GM12878 (cell line): Measurements from ENCODE around the gene SPCS1. TPM values are rescaled to one million over a fixed set of nuclear protein-coding genes. Genes with fewer than 3 reads are reported as not detected.

Experiments used
- ATAC-seq: fragments of 200-7000 bp; cut with Tn5 transposase; 3 replicates; pipeline ENCODE4 v1.9.1; 2020; ENCODE audit warnings: mild to moderate bottlenecking, moderate library complexity
- Bru-seq: library from RNA; stranded (reverse); fragments of 400-500 nt; gene quantifications from one replicate; lab custom pipeline; 2021; lab: Mats Ljungman, UMichigan
- BruChase-seq, 2 experiments: library from RNA; stranded (reverse); fragments of 400-500 nt; gene quantifications; one replicate each; lab custom pipeline; 2021; lab: Mats Ljungman, UMichigan
- BruUV-seq: library from RNA; stranded (reverse); fragments of 400-500 nt; replicated peaks from 2 replicates; lab custom pipeline; 2021; lab: Mats Ljungman, UMichigan
- CTCF ChIA-PET: fragments of 300-600 bp; sonication (Branson Sonifier 250); formaldehyde crosslinking; extraction: SDS; loops from one replicate; lab custom pipeline; 2021; ENCODE audit warnings: inconsistent platforms; lab: Yijun Ruan, JAX
- POLR2A ChIA-PET: fragments of 350-600 bp; formaldehyde crosslinking; extraction: SDS; loops from one replicate; lab custom pipeline; 2021; ENCODE audit warnings: inconsistent platforms; lab: Charles Lee
- RAD21 ChIA-PET: fragments of 300-600 bp; sonication (Branson Sonifier 250); formaldehyde crosslinking; loops from one replicate; lab custom pipeline; 2023; ENCODE audit warnings: antibody characterized with exemption; ENCODE audit not compliant: unreplicated experiment; lab: Charles Lee
- SMC1A ChIA-PET: fragments of 300-600 bp; sonication (Branson Sonifier 250); formaldehyde crosslinking; loops from one replicate; lab custom pipeline; 2023; ENCODE audit not compliant: unreplicated experiment, uncharacterized antibody; lab: Charles Lee
- DNase-seq: peaks from one replicate; pipeline ENCODE4 v3.0.0-alpha.2; 2011; ENCODE audit warnings: low read depth, low spot score
- FAIRE-seq: peaks from 3 replicates; lab custom pipeline; 2011; peaks lifted over from hg19 to GRCh38; lab: Jason Lieb, UNC
- H2AFZ ChIP-seq: 2 replicates; pipeline ENCODE4 v1.6.0; 2011; ENCODE audit warnings: low read depth, low read length, control low read depth; ENCODE audit not compliant: control insufficient read depth
- H3K27ac ChIP-seq: 2 replicates; pipeline ENCODE4 v1.5.1; 2011; ENCODE audit warnings: control low read depth; ENCODE audit not compliant: control insufficient read depth, insufficient read depth
- H3K27me3 ChIP-seq, 2 experiments: replicated peaks in 1 of 2; 2 replicates each; pipeline versions ENCODE4 v1.6.0 to v1.6.1; 2011; ENCODE audit warnings: low read length in 1 of 2; ENCODE audit not compliant: control insufficient read depth in 2 of 2, insufficient read depth in 2 of 2
- H3K36me3 ChIP-seq, 2 experiments: 2 replicates each; pipeline ENCODE4 v1.5.1; 2011; ENCODE audit warnings: low read length in 1 of 2; ENCODE audit not compliant: control insufficient read depth in 2 of 2, insufficient read depth in 2 of 2
- H3K4me1 ChIP-seq: 2 replicates; pipeline ENCODE4 v1.6.1; 2011; ENCODE audit warnings: mild to moderate bottlenecking, low read length, moderate library complexity, mixed read lengths; ENCODE audit not compliant: control insufficient read depth, insufficient read depth
- H3K4me2 ChIP-seq: 2 replicates; pipeline ENCODE4 v1.6.0; 2011; ENCODE audit warnings: control low read depth; ENCODE audit not compliant: control insufficient read depth, insufficient read depth
- H3K4me3 ChIP-seq: fragments of 200-600 bp; sonication (generic); 2 replicates; pipeline ENCODE4 v1.5.1; 2016
- H3K79me2 ChIP-seq: 2 replicates; pipeline ENCODE4 v1.6.0; 2011; ENCODE audit warnings: low read length; ENCODE audit not compliant: control insufficient read depth, insufficient read depth
- H3K9ac ChIP-seq: 2 replicates; pipeline ENCODE4 v1.8.0; 2011; ENCODE audit warnings: low read length, control low read depth, mixed read lengths; ENCODE audit not compliant: control insufficient read depth, insufficient read depth
- H3K9me3 ChIP-seq: replicated peaks from 3 replicates; pipeline ENCODE4 v1.5.1; 2011; ENCODE audit warnings: mild to moderate bottlenecking, low read length; ENCODE audit not compliant: control insufficient read depth, insufficient read depth
- H4K20me1 ChIP-seq: 2 replicates; pipeline ENCODE4 v1.6.0; 2011; ENCODE audit not compliant: control insufficient read depth, insufficient read depth
- GABPA ChIP-seq: IDR thresholded peaks from 2 replicates; pipeline ENCODE4 v1.6.1; 2014; ENCODE audit warnings: antibody characterized with exemption, low read depth, mild to moderate bottlenecking, inconsistent platforms
- NR2C1 ChIP-seq: fragments of 450-650 bp; IDR thresholded peaks from 2 replicates; pipeline ENCODE4 v1.6.1; 2017; ENCODE audit warnings: antibody characterized with exemption, mild to moderate bottlenecking, moderate library complexity
- RUNX3 ChIP-seq: IDR thresholded peaks from 2 replicates; pipeline ENCODE4 v1.6.1; 2012; ENCODE audit warnings: low read length, inconsistent platforms
- whole genome bisulfite sequencing: methylation state at CpG from one replicate; pipeline ENCODE4 v1.1.6; 2016; ENCODE audit warnings: low lambda C conversion rate; ENCODE audit not compliant: insufficient replicate concordance, insufficient coverage; ENCODE audit errors: missing lambda C conversion rate; 5-methylcytosine and 5-hydroxymethylcytosine counted together
- in situ Hi-C: fragments of 300-500 bp; cut with MboI; formaldehyde crosslinking; loops from 9 replicates; pipeline ENCODE4 v1.14.3; 2018; ENCODE audit warnings: mixed read lengths
- intact Hi-C: fragments of 100-400 bp; cut with micrococcal nuclease; formaldehyde crosslinking; loops from one replicate; pipeline ENCODE4 v1.14.2; 2022; ENCODE audit not compliant: unreplicated experiment
- long read RNA-seq, 2 experiments: library from polyadenylated mRNA; unstranded; transcript quantifications; one replicate each; pipeline ENCODE4 v2.0.0, GENCODE V29; 2019 to 2020
- polyA minus RNA-seq, 3 experiments: library from RNA; depleted of rRNA, polyadenylated mRNA; stranded (reverse); fragments of >200 nt; gene quantifications; 2 replicates each; pipeline ENCODE4 v1.2.3, GENCODE V29; 2011
- polyA plus RNA-seq, 11 experiments: library from polyadenylated mRNA; depleted of rRNA in 4 of 11; unstranded in 6 of 11; stranded (reverse) in 5 of 11; fragments of >200 nt; fragmentation: Nextera tagmentation in 4 of 11; fragmentation: Illumina TruSeq in 1 of 11; extraction: Ambion mirVana in 4 of 11; extraction: Trizol in 1 of 11; gene quantifications; 1 replicate in 1 of 11; 2 replicates in 10 of 11; pipeline versions ENCODE4 v1.2.1 to v1.2.3, GENCODE V29; 2011 to 2016; ENCODE audit warnings: inconsistent platforms in 2 of 11, missing spikeins in 2 of 11, low read depth in 1 of 11
- total RNA-seq, 4 experiments: library from RNA; depleted of rRNA in 3 of 4; stranded (reverse); fragments of >200 nt in 3 of 4; fragmentation: Illumina TruSeq in 1 of 4; extraction: Trizol in 1 of 4; gene quantifications; 2 replicates each; pipeline versions ENCODE4 v1.2.1 to v1.2.3, GENCODE V29; 2013 to 2021
- TF ChIP-seq, protein P1 (sequence below): IDR thresholded peaks from 2 replicates; pipeline ENCODE4 v1.6.1; 2012; ENCODE audit warnings: improper control_type of control experiment, low read depth, low read length; ENCODE audit not compliant: insufficient replicate concordance
- TF ChIP-seq, protein P2 (sequence below): fragments of 450-650 bp; IDR thresholded peaks from 2 replicates; pipeline ENCODE4 v1.6.1; 2017; ENCODE audit warnings: borderline replicate concordance
- TF ChIP-seq, protein P3 (sequence below), 3 experiments: IDR thresholded peaks in 2 of 3; conservative IDR thresholded peaks in 1 of 3; 2 replicates each; pipeline ENCODE4 v1.5.1; 2011; ENCODE audit warnings: low read depth in 3 of 3, low read length in 3 of 3, mild to moderate bottlenecking in 3 of 3, control low read depth in 2 of 3, moderate library complexity in 2 of 3, inconsistent platforms in 1 of 3, mixed read lengths in 1 of 3; ENCODE audit not compliant: control insufficient read depth in 2 of 3, insufficient read depth in 1 of 3; ENCODE audit errors: extremely low read depth in 1 of 3

The SPCS1 gene
- 38.7 and 41.7 TPM in 2 replicates for total RNA-seq (2013; cell fraction: nucleolus; rRNA removed)
- 121 and 151 TPM in 2 replicates for total RNA-seq (2014; rRNA removed)
- total RNA-seq (2014; rRNA removed; fragmentation: Illumina TruSeq; extraction: Trizol): 190 and 197 TPM in 2 replicates
- 174 TPM in 2 replicates for total RNA-seq (2021)
- 154 TPM for polyA plus RNA-seq (2011; ENCODE audit: low read depth)
- 103 and 107 TPM in 2 replicates for polyA plus RNA-seq (2011; rRNA removed)
- polyA plus RNA-seq (2011; cell fraction: cytosol; rRNA removed): 81.9 and 112 TPM in 2 replicates
- polyA plus RNA-seq (2011; cell fraction: nucleus; rRNA removed): 45.5 and 51.9 TPM in 2 replicates
- 243 and 245 TPM in 2 replicates for polyA plus RNA-seq (2012)
- polyA plus RNA-seq (2014; fragmentation: Illumina TruSeq; extraction: Trizol): 189 and 215 TPM in 2 replicates
- polyA plus RNA-seq (2014; fragmentation: Nextera tagmentation; extraction: Ambion mirVana): 100 to 1,000 TPM; 814 to 994 TPM
- 211 and 251 TPM in 2 replicates for polyA plus RNA-seq (2014; rRNA removed)
- 100 to 1,000 TPM; 551 to 576 TPM for polyA plus RNA-seq (2016; fragmentation: Nextera tagmentation; extraction: Ambion mirVana)
- 53.3 and 55.2 TPM in 2 replicates for polyA minus RNA-seq (2011; rRNA and poly(A)+ RNA removed)
- polyA minus RNA-seq (2011; cell fraction: cytosol; rRNA and poly(A)+ RNA removed): 63.9 and 65.4 TPM in 2 replicates
- polyA minus RNA-seq (2011; cell fraction: nucleus; rRNA and poly(A)+ RNA removed): 19.8 and 25.1 TPM in 2 replicates
- Bru-seq, nascent RNA: percentile 82 among the genes with signal in this experiment
- percentile 90 among the genes with signal in this experiment for BruChase-seq, experiment 1, labeled RNA remaining after a 6-hour chase
- percentile 82 among the genes with signal in this experiment for BruChase-seq, experiment 2, labeled RNA remaining after a 2-hour chase
- long read RNA-seq, experiment 1, full-length matches to known transcripts: 97 of 104 reads
- long read RNA-seq, experiment 1, partial matches to known transcripts: 2 of 104 reads
- long read RNA-seq, experiment 1, other reads (novel, unspliced or antisense): 5 of 104 reads
- long read RNA-seq, experiment 2, full-length matches to known transcripts: 481 of 512 reads
- long read RNA-seq, experiment 2, partial matches to known transcripts: 6 of 512 reads
- long read RNA-seq, experiment 2, other reads (novel, unspliced or antisense): 25 of 512 reads

DNA sequence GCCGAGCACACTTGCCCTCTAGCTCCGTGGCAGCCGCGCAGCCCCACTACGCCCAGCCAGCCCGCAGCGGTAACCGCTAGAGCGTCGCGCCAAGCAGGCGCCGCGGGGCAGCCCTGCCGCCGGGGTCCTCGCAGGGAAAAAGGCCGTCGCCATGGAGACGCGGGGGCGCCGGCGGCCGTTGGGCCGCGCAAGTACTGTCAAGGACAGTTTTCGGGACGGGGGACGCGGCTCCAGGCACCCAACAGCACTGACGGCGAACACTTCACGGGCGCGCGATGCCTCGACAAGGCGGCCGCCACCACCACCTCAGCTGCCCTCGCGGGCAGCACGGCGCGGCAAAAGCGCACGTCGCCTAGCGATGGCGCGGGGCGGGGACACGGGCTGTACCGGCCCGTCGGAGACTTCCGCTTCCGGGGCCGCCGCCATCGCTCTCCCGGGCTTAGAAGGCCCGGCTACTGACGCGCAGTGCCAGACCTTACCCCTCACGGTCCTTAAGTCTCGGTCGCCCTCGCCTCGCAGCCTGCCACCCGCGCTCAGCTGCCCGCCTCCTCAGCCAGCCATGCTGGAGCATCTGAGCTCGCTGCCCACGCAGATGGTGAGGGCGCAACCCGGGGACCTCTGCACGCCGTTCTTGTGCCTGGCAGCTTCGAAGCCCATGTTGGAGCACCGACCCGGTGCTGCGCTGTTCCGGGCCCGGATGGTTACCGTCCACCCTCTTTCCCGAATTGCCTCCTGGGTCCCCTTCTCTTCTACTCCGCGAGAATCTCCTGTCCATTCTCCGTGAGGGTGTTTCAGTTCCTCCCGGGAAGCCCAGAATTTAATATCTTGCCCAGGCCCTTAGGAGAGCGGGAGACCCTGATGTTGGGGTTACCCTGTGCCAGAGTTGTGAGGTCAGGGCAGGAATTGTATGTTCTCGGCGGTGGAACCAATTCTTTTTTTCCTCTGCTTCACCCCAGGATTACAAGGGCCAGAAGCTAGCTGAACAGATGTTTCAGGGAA is at the start of gene SPCS1, which contains the start of gene GLT8D1:
Gene SPCS1, plus strand, starts transcription at position 419 of the 999 bp plus-strand sequence. Its CDS starts 141 bp downstream, at position 560.
Gene GLT8D1, minus strand, starts transcription at position 104 of the 999 bp plus-strand sequence. CDS start 5,331 bp downstream, outside the sequence.
- intact Hi-C loops: loop anchor here (2.0 to 10.0 kb wide), 3 partner anchors 19 to 339 kb away; partner anchors contain the start of genes GNL3, NEK4 and SFMBT1
- FAIRE-seq: no peak
- peak within 1 kb of the TSS; percentile 92 for H3K4me2 ChIP-seq
- H3K79me2 ChIP-seq: peaks cover 62% of the 10 kb centered on the region
- peak within 1 kb of the TSS; percentile 90 for H3K4me3 ChIP-seq
- no TSS peak for BruUV-seq
- CTCF ChIA-PET: interaction anchor here (0.8 to 1.0 kb wide), 2 partner anchors 93 to 475 kb away, joined by 3 read pairs; no protein-coding TSS in a partner anchor
- peak within 1 kb of the TSS; percentile 75 for H3K27ac ChIP-seq
- H3K4me1 ChIP-seq: peaks cover 30% of the 10 kb centered on the region
- SMC1A ChIA-PET: interaction anchor here (0.8 to 3.4 kb wide), 5 partner anchors 9 to 27 kb away, joined by 3 to 17 read pairs (median 5); no protein-coding TSS in a partner anchor
- peak within 1 kb of the TSS; percentile 100 for H2AFZ ChIP-seq
- no peaks in the 10 kb centered on the region for H3K27me3 ChIP-seq
- RAD21 ChIA-PET: interaction anchor here (1.0 to 2.2 kb wide), 4 partner anchors 9 to 65 kb away, joined by 3 to 8 read pairs (median 4); partner anchors contain the start of gene NEK4
- H3K9ac ChIP-seq: peak within 1 kb of the TSS; percentile 92
- no peaks in the 10 kb centered on the region for H4K20me1 ChIP-seq
- no peak for DNase-seq
- H3K36me3 ChIP-seq: peaks cover 3 to 14% of the 10 kb centered on the region in 2 experiments; a peak in 3 of 4 replicates
- ATAC-seq: peak; percentile 92
- POLR2A ChIA-PET: interaction anchor here (0.5 to 4.1 kb wide), 14 partner anchors 9 to 371 kb away, joined by 3 to 25 read pairs (median 4); partner anchors contain the start of gene GNL3
- H3K9me3 ChIP-seq: no peaks in the 10 kb centered on the region; the same call in 2 of the 3 replicates
- in situ Hi-C loops: no loop called here
- under 1% methylated on average over 88 of the region's 94 CpGs for whole genome bisulfite sequencing
- TF ChIP-seq, protein P1, sequence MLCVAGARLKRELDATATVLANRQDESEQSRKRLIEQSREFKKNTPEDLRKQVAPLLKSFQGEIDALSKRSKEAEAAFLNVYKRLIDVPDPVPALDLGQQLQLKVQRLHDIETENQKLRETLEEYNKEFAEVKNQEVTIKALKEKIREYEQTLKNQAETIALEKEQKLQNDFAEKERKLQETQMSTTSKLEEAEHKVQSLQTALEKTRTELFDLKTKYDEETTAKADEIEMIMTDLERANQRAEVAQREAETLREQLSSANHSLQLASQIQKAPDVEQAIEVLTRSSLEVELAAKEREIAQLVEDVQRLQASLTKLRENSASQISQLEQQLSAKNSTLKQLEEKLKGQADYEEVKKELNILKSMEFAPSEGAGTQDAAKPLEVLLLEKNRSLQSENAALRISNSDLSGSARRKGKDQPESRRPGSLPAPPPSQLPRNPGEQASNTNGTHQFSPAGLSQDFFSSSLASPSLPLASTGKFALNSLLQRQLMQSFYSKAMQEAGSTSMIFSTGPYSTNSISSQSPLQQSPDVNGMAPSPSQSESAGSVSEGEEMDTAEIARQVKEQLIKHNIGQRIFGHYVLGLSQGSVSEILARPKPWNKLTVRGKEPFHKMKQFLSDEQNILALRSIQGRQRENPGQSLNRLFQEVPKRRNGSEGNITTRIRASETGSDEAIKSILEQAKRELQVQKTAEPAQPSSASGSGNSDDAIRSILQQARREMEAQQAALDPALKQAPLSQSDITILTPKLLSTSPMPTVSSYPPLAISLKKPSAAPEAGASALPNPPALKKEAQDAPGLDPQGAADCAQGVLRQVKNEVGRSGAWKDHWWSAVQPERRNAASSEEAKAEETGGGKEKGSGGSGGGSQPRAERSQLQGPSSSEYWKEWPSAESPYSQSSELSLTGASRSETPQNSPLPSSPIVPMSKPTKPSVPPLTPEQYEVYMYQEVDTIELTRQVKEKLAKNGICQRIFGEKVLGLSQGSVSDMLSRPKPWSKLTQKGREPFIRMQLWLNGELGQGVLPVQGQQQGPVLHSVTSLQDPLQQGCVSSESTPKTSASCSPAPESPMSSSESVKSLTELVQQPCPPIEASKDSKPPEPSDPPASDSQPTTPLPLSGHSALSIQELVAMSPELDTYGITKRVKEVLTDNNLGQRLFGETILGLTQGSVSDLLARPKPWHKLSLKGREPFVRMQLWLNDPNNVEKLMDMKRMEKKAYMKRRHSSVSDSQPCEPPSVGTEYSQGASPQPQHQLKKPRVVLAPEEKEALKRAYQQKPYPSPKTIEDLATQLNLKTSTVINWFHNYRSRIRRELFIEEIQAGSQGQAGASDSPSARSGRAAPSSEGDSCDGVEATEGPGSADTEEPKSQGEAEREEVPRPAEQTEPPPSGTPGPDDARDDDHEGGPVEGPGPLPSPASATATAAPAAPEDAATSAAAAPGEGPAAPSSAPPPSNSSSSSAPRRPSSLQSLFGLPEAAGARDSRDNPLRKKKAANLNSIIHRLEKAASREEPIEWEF: peak; percentile 10
- TF ChIP-seq GABPA (peak; percentile 95), RUNX3 (peak; percentile 80), NR2C1 (peak; percentile 97)
- TF ChIP-seq, protein P2, sequence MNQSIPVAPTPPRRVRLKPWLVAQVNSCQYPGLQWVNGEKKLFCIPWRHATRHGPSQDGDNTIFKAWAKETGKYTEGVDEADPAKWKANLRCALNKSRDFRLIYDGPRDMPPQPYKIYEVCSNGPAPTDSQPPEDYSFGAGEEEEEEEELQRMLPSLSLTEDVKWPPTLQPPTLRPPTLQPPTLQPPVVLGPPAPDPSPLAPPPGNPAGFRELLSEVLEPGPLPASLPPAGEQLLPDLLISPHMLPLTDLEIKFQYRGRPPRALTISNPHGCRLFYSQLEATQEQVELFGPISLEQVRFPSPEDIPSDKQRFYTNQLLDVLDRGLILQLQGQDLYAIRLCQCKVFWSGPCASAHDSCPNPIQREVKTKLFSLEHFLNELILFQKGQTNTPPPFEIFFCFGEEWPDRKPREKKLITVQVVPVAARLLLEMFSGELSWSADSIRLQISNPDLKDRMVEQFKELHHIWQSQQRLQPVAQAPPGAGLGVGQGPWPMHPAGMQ: peak; percentile 72
- TF ChIP-seq, protein P3, sequence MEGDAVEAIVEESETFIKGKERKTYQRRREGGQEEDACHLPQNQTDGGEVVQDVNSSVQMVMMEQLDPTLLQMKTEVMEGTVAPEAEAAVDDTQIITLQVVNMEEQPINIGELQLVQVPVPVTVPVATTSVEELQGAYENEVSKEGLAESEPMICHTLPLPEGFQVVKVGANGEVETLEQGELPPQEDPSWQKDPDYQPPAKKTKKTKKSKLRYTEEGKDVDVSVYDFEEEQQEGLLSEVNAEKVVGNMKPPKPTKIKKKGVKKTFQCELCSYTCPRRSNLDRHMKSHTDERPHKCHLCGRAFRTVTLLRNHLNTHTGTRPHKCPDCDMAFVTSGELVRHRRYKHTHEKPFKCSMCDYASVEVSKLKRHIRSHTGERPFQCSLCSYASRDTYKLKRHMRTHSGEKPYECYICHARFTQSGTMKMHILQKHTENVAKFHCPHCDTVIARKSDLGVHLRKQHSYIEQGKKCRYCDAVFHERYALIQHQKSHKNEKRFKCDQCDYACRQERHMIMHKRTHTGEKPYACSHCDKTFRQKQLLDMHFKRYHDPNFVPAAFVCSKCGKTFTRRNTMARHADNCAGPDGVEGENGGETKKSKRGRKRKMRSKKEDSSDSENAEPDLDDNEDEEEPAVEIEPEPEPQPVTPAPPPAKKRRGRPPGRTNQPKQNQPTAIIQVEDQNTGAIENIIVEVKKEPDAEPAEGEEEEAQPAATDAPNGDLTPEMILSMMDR (IDR thresholded peaks at IDR 0.05 in 2 of 3, conservative IDR thresholded peaks at IDR 0.05 in 1 of 3; ENCODE audit: control insufficient read depth in 2 of 3, extremely low read depth in 1 of 3, insufficient read depth in 1 of 3, low read depth in 3 of 3, low read length in 3 of 3): no peak
